ENCODE measurements around the gene COA7.

- TF ChIP-seq CTCF (IDR thresholded peaks at IDR 0.05 in 8 of 11, conservative IDR thresholded peaks at IDR 0.05 in 3 of 11) (no peak), POLR2A (IDR thresholded peaks at IDR 0.05) (no peak), POLR2AphosphoS5 (IDR thresholded peaks at IDR 0.05) (no peak)
Observed at GRCh38 chr1:52635321-52636089, 62.6 kb downstream of the COA7 start.
